Measurements from ENCODE around the gene CENPN. TPM values are rescaled to one million over a fixed set of nuclear protein-coding genes. Genes with fewer than 3 reads are reported as not detected.

The CENPN gene
- total and polyA plus RNA-seq, 4 donors = 4.4 to 7.0 (median 5.4) TPM

DNA sequence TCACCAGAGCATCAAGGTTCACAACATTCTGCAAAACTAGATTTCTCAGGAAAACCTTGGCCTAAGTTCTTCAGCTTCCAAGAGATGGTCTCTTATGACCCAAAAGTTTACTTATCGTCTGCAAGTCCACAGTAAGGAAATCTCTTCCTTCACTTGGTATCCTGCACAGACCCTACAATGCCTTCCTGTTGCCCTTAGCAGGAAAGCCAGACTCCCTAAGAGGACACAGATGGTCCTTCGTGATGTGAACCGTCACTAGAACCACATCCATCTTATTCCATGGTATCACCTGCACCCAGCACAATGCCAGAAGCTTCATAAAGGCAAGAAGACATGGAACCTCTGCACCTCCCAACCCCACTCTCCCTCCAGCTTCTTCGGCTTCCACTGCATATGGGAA is 34.4 kb upstream of the CENPN start:
- Histone ChIP-seq H3K36me3 (ENCODE audit: control insufficient read depth in 1 of 2, insufficient read depth in 2 of 2, low read length in 1 of 2) (peaks cover 2 to 5% of the 10 kb centered on the region in 2 donors), H3K9me3 (ENCODE audit: control insufficient read depth, low read length) (no peaks in the 10 kb centered on the region), H3K27me3 (ENCODE audit: control insufficient read depth in 1 of 2, insufficient read depth in 2 of 2, low read length in 1 of 2) (no peaks in the 10 kb centered on the region), H3K27ac (ENCODE audit: low read depth in 1 of 2, low read length in 2 of 2) (no peak overlapping the region), H3K4me1 (ENCODE audit: control insufficient read depth in 1 of 2, insufficient read depth in 2 of 2, low read length in 2 of 2) (no peaks in the 10 kb centered on the region), H3K4me3 (ENCODE audit: low read length in 2 of 2) (no peak overlapping the region)
- DNase-seq (no peak), ATAC-seq (ENCODE audit: low FRiP score) (no peak)
- WGBS, 2 donors = 85 to 90% methylated on average over 4 of the region's 4 CpGs
- intact Hi-C loops (cut with DNase I) = no loop called here

DNA sequence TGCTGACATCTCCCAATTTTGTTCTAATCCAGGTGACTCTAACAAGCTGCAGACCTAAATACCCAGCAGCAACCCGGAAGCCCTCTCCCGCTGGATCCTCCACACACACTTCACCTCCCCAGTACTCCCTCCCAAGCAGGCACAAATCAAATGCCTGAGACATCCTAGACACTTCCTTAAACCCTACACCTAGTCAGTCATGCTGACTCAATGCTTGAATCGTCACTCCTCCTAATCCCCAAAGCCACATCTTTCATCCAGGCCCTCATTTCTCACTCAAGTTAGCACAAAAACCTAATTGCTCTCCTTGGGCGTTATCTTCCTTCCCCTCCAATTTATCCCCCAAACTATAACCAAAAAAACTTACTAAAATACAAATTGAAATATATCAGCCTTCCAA is 33.0 kb upstream of the CENPN start:
- no peaks in the 10 kb centered on the region for H3K27me3 ChIP-seq (ENCODE audit: control insufficient read depth in 1 of 2, insufficient read depth in 2 of 2, low read length in 1 of 2)
- intact Hi-C loops (cut with DNase I) = no loop called here
- H3K9me3 ChIP-seq (ENCODE audit: control insufficient read depth, low read length) = no peaks in the 10 kb centered on the region
- no peaks in the 10 kb centered on the region for H3K4me1 ChIP-seq (ENCODE audit: control insufficient read depth in 1 of 2, insufficient read depth in 2 of 2, low read length in 2 of 2)
- ATAC-seq (ENCODE audit: low FRiP score) (no peak), DNase-seq (no peak)
- H3K36me3 ChIP-seq (ENCODE audit: control insufficient read depth in 1 of 2, insufficient read depth in 2 of 2, low read length in 1 of 2) = peaks cover 2 to 5% of the 10 kb centered on the region in 2 donors
- H3K27ac ChIP-seq (ENCODE audit: low read depth in 1 of 2, low read length in 2 of 2) = no peak overlapping the region
- H3K4me3 ChIP-seq (ENCODE audit: low read length in 2 of 2) = no peak overlapping the region
- WGBS, 2 donors = 70 to 94% methylated on average over 3 to 4 of the region's 4 CpGs

DNA sequence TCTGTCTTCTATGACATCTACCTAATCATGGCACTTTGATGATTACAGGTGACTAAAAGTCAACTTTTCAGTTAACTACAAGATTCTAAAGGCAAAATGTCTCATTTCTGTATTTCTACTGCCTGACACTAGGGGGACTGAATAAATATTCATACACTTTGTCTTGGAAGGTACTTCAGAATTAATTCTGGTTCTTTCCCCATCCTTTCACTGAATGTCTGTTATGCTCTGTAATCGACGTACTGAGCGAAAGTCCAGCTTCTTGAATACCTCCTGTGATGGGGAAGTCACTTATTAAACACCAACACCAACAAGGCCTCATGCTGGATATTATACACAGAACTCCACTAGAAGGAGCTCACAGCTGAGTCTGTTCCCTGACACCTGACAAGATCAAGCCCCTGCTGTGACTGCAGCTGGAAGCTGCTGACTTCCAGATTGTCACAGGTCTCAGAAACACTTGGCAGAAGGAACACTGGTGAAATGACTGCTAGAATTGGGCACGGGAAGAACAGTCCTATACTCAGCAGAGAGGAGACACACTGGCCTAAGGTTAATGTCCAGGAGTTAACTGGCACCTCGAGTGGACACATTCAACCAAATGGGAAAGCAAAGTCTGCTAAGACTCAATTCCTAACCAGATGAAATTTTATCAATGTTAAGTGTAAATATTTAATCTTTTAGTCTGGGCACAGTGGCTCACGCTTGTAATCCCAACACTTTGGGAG is 32.2 kb upstream of the CENPN start:
- no peak overlapping the region for H3K27ac ChIP-seq (ENCODE audit: low read depth in 1 of 2, low read length in 2 of 2)
- peaks cover 2 to 5% of the 10 kb centered on the region in 2 donors for H3K36me3 ChIP-seq (ENCODE audit: control insufficient read depth in 1 of 2, insufficient read depth in 2 of 2, low read length in 1 of 2)
- intact Hi-C loops (cut with DNase I) = no loop called here
- H3K9me3 ChIP-seq (ENCODE audit: control insufficient read depth, low read length) = no peaks in the 10 kb centered on the region
- no peaks in the 10 kb centered on the region for H3K4me1 ChIP-seq (ENCODE audit: control insufficient read depth in 1 of 2, insufficient read depth in 2 of 2, low read length in 2 of 2)
- whole genome bisulfite sequencing, 2 donors = 90 to 92% methylated on average over 6 of the region's 6 CpGs
- no peaks in the 10 kb centered on the region for H3K27me3 ChIP-seq (ENCODE audit: control insufficient read depth in 1 of 2, insufficient read depth in 2 of 2, low read length in 1 of 2)
- no peak overlapping the region for H3K4me3 ChIP-seq (ENCODE audit: low read length in 2 of 2)
- DNase-seq (no peak), ATAC-seq (ENCODE audit: low FRiP score) (no peak)

- H3K27me3 ChIP-seq (ENCODE audit: control insufficient read depth in 1 of 2, insufficient read depth in 2 of 2, low read length in 1 of 2) = no peaks in the 10 kb centered on the region
- intact Hi-C loops (cut with DNase I) = no loop called here
- peaks cover 3 to 4% of the 10 kb centered on the region in 2 donors for H3K36me3 ChIP-seq (ENCODE audit: control insufficient read depth in 1 of 2, insufficient read depth in 2 of 2, low read length in 1 of 2)
- no peak overlapping the region for H3K27ac ChIP-seq (ENCODE audit: low read depth in 1 of 2, low read length in 2 of 2)
- 98% methylated on average over 1 of the region's 1 CpG for WGBS, 2 donors
- no peak for ATAC-seq (ENCODE audit: low FRiP score)
- H3K4me1 ChIP-seq (ENCODE audit: control insufficient read depth in 1 of 2, insufficient read depth in 2 of 2, low read length in 2 of 2) = no peaks in the 10 kb centered on the region
- no peak overlapping the region for H3K4me3 ChIP-seq (ENCODE audit: low read length in 2 of 2)
- H3K9me3 ChIP-seq (ENCODE audit: control insufficient read depth, low read length) = no peaks in the 10 kb centered on the region
- no peak for DNase-seq
Observed at GRCh38 chr16:80976946-80977345, 30.1 kb upstream of the CENPN start.

DNA sequence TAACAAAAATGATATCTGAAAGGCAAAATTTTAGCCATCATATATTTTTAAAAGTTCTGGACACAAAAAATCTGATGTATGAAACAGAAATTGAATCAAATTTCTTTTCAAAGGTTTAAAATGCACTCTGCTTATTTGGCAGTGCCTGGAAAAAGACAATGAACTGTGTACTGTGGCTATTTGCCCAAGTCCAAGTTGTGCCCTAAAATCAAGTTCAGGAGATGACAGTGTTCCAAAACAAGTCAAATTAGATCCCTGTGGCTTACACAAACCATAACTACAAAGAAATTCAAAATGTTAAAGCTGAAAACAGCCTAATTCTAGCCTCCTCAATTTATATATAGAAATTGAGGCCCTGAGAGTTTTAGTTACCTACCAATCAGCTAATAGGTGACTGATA is 25.9 kb upstream of the CENPN start:
- peaks cover 2 to 4% of the 10 kb centered on the region in 2 donors for H3K36me3 ChIP-seq (ENCODE audit: control insufficient read depth in 1 of 2, insufficient read depth in 2 of 2, low read length in 1 of 2)
- H3K4me1 ChIP-seq (ENCODE audit: control insufficient read depth in 1 of 2, insufficient read depth in 2 of 2, low read length in 2 of 2) = no peaks in the 10 kb centered on the region
- no peak overlapping the region for H3K27ac ChIP-seq (ENCODE audit: low read depth in 1 of 2, low read length in 2 of 2)
- H3K9me3 ChIP-seq (ENCODE audit: control insufficient read depth, low read length) = no peaks in the 10 kb centered on the region
- intact Hi-C loops (cut with DNase I) = no loop called here
- H3K27me3 ChIP-seq (ENCODE audit: control insufficient read depth in 1 of 2, insufficient read depth in 2 of 2, low read length in 1 of 2) = no peaks in the 10 kb centered on the region
- ATAC-seq (ENCODE audit: low FRiP score) (no peak), DNase-seq (no peak)
- H3K4me3 ChIP-seq (ENCODE audit: low read length in 2 of 2) = no peak overlapping the region

- H3K36me3 ChIP-seq (ENCODE audit: control insufficient read depth in 1 of 2, insufficient read depth in 2 of 2, low read length in 1 of 2) = peaks cover 2 to 4% of the 10 kb centered on the region in 2 donors
- no peaks in the 10 kb centered on the region for H3K9me3 ChIP-seq (ENCODE audit: control insufficient read depth, low read length)
- no peak overlapping the region for H3K27ac ChIP-seq (ENCODE audit: low read depth in 1 of 2, low read length in 2 of 2)
- H3K4me3 ChIP-seq (ENCODE audit: low read length in 2 of 2) = no peak overlapping the region
- intact Hi-C loops (cut with DNase I) = no loop called here
- no peak for DNase-seq
- no peaks in the 10 kb centered on the region for H3K4me1 ChIP-seq (ENCODE audit: control insufficient read depth in 1 of 2, insufficient read depth in 2 of 2, low read length in 2 of 2)
- no peak for ATAC-seq (ENCODE audit: low FRiP score)
- H3K27me3 ChIP-seq (ENCODE audit: control insufficient read depth in 1 of 2, insufficient read depth in 2 of 2, low read length in 1 of 2) = no peaks in the 10 kb centered on the region
- 72 to 73% methylated on average over 4 of the region's 4 CpGs for WGBS, 2 donors
Observed at GRCh38 chr16:80982646-80983045, 24.4 kb upstream of the CENPN start.

DNA sequence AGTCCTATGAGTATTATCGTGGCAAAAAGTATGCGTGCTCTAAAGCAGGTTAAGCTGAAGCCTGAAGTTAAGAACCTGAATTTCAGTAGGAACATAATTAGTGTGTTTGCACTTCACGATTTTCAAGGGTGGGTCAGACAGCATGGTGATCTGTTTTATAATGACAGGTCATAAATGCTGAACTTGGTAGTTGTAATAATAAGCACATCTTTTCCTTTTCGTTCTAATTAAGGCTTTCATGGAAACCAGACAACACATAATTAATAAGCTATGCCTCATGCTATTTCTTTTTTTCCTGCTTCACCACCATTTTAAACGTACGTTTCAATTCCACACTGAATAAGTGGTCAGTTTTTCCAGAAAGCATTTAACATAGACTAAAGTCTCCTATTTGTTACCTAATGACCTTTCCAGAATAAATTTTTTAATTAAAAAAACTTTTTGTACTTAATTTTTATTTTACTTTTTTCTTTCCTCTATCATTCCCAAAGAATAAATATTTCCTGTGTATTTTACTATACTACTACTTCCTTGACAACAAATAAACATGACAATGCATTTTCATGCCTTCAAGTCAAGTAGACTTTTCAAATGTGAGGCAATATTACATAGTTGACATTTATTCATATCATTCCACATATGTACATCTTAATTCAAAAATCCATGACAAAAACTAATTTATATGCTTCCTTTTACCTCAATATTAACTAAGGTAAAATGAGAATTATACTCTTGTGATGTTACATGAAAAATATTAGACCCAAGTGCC is 22.7 kb upstream of the CENPN start:
- no peak overlapping the region for H3K4me3 ChIP-seq (ENCODE audit: low read length in 2 of 2)
- H3K9me3 ChIP-seq (ENCODE audit: control insufficient read depth, low read length) = no peaks in the 10 kb centered on the region
- no peak for DNase-seq
- intact Hi-C loops (cut with DNase I) = no loop called here
- no peak overlapping the region for H3K27ac ChIP-seq (ENCODE audit: low read depth in 1 of 2, low read length in 2 of 2)
- H3K36me3 ChIP-seq (ENCODE audit: control insufficient read depth in 1 of 2, insufficient read depth in 2 of 2, low read length in 1 of 2) = peaks cover 2 to 4% of the 10 kb centered on the region in 2 donors
- 89 to 90% methylated on average over 6 of the region's 6 CpGs for WGBS, 2 donors
- no peaks in the 10 kb centered on the region for H3K27me3 ChIP-seq (ENCODE audit: control insufficient read depth in 1 of 2, insufficient read depth in 2 of 2, low read length in 1 of 2)
- H3K4me1 ChIP-seq (ENCODE audit: control insufficient read depth in 1 of 2, insufficient read depth in 2 of 2, low read length in 2 of 2) = no peaks in the 10 kb centered on the region
- ATAC-seq (ENCODE audit: low FRiP score) = no peak

GRCh38 chr16:80985611-80986010 is 21.4 kb upstream of the CENPN start:
- Histone ChIP-seq H3K4me1 (ENCODE audit: control insufficient read depth in 1 of 2, insufficient read depth in 2 of 2, low read length in 2 of 2) (no peaks in the 10 kb centered on the region), H3K36me3 (ENCODE audit: control insufficient read depth in 1 of 2, insufficient read depth in 2 of 2, low read length in 1 of 2) (peaks cover 0 to 1% of the 10 kb centered on the region in 2 donors), H3K27me3 (ENCODE audit: control insufficient read depth in 1 of 2, insufficient read depth in 2 of 2, low read length in 1 of 2) (no peaks in the 10 kb centered on the region), H3K9me3 (ENCODE audit: control insufficient read depth, low read length) (no peaks in the 10 kb centered on the region), H3K27ac (ENCODE audit: low read depth in 1 of 2, low read length in 2 of 2) (no peak overlapping the region), H3K4me3 (ENCODE audit: low read length in 2 of 2) (no peak overlapping the region)
- DNase-seq (no peak), ATAC-seq (ENCODE audit: low FRiP score) (no peak)
- intact Hi-C loops (cut with DNase I) = no loop called here
- 61 to 67% methylated on average over 2 of the region's 2 CpGs for WGBS, 2 donors

DNA sequence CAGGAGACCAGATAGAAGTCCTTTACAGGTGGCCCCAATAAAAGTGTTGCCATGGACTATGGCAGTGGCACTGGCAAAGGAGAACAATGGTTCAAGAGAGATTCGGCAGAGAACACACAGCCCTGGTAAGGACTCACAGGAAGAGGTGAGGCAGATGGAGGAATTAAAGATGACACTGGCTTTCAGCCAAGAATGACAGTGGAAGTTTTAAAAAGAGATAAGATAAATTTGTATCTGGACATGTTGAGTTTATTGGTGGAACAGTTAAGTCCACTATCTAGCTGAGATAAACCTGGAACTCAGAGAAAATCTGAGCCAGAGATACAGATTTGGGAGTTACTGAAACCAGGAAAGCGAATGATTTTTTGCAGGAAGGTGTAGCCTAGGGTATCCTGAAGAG is 20.5 kb upstream of the CENPN start:
- 92 to 97% methylated on average over 2 of the region's 2 CpGs for WGBS, 2 donors
- no peak for ATAC-seq (ENCODE audit: low FRiP score)
- DNase-seq = no peak
- Histone ChIP-seq H3K4me1 (ENCODE audit: control insufficient read depth in 1 of 2, insufficient read depth in 2 of 2, low read length in 2 of 2) (no peaks in the 10 kb centered on the region), H3K9me3 (ENCODE audit: control insufficient read depth, low read length) (no peaks in the 10 kb centered on the region), H3K36me3 (ENCODE audit: control insufficient read depth in 1 of 2, insufficient read depth in 2 of 2, low read length in 1 of 2) (no peaks in the 10 kb centered on the region), H3K27ac (ENCODE audit: low read depth in 1 of 2, low read length in 2 of 2) (no peak overlapping the region), H3K4me3 (ENCODE audit: low read length in 2 of 2) (no peak overlapping the region), H3K27me3 (ENCODE audit: control insufficient read depth in 1 of 2, insufficient read depth in 2 of 2, low read length in 1 of 2) (no peaks in the 10 kb centered on the region)
- intact Hi-C loops (cut with DNase I) = no loop called here
